ENCODE measurements around the gene GALNT2.

- TF ChIP-seq POLR2A (IDR thresholded peaks at IDR 0.05; ENCODE audit: low read length) (no peak), GATA1 (IDR thresholded peaks at IDR 0.05; ENCODE audit: low read depth, low read length) (no peak)
These were observed 129.0 kb downstream of the GALNT2 start for GRCh38 chr1:230196077-230196476.
